Bronchial epithelial cell (primary cell): ENCODE measurements around the gene CIITA. TPM values are rescaled to one million over a fixed set of nuclear protein-coding genes. Genes with fewer than 3 reads are reported as not detected.

Experiments
- DNase-seq: peaks from one replicate; pipeline ENCODE4 v3.0.0-alpha.2; 2010; ENCODE audit warnings: low read depth
- FAIRE-seq: peaks from 2 replicates; lab custom pipeline; 2011; peaks lifted over from hg19 to GRCh38; lab: Jason Lieb, UNC
- H3K27me3 ChIP-seq: 2 replicates; pipeline ENCODE4 v1.5.1; 2011; ENCODE audit warnings: low read length; ENCODE audit not compliant: control insufficient read depth, insufficient read depth
- H3K36me3 ChIP-seq: 2 replicates; pipeline ENCODE4 v1.5.1; 2011; ENCODE audit warnings: low read length; ENCODE audit not compliant: control insufficient read depth, insufficient read depth
- H3K4me3 ChIP-seq: 2 replicates; pipeline ENCODE4 v1.5.1; 2011; ENCODE audit warnings: mild to moderate bottlenecking, low read depth, low read length, control low read depth
- total RNA-seq: library from RNA; depleted of rRNA; stranded (reverse); fragments of >200 nt; gene quantifications from 2 replicates; pipeline ENCODE4 v1.2.1, GENCODE V29; 2014
- TF ChIP-seq, protein P1 (sequence below): IDR thresholded peaks from 2 replicates; pipeline ENCODE4 v1.5.1; 2011; ENCODE audit warnings: mild to moderate bottlenecking, moderate library complexity, low read length, control low read depth, inconsistent platforms; ENCODE audit not compliant: insufficient read depth, severe bottlenecking

Gene CIITA
- total RNA-seq, 1 donor from 2014 or later = not detected

DNA sequence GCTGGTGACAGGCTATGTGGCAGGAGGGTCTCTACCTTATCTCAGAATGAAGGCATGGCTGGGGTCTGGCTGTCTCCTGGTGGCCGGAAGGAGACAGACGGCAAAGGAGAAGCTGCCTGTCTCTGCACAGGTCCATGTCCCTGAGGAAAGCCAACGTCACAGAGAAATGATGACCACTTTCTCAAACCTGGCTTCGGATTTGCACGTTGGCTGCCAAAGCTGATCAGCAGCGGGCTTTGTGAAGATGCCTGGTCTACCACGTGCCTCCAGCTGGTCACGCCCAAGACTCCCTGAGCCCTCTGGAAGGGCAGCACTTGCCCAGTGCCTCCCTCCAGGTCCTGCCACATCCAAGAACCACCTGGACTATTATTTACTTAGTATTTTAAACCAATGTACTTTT lies 56.9 kb downstream of the CIITA start:
- H3K27me3 ChIP-seq = no peaks in the 10 kb centered on the region
- no peak overlapping the region for H3K4me3 ChIP-seq
- TF ChIP-seq, protein P1, sequence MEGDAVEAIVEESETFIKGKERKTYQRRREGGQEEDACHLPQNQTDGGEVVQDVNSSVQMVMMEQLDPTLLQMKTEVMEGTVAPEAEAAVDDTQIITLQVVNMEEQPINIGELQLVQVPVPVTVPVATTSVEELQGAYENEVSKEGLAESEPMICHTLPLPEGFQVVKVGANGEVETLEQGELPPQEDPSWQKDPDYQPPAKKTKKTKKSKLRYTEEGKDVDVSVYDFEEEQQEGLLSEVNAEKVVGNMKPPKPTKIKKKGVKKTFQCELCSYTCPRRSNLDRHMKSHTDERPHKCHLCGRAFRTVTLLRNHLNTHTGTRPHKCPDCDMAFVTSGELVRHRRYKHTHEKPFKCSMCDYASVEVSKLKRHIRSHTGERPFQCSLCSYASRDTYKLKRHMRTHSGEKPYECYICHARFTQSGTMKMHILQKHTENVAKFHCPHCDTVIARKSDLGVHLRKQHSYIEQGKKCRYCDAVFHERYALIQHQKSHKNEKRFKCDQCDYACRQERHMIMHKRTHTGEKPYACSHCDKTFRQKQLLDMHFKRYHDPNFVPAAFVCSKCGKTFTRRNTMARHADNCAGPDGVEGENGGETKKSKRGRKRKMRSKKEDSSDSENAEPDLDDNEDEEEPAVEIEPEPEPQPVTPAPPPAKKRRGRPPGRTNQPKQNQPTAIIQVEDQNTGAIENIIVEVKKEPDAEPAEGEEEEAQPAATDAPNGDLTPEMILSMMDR = no peak
- FAIRE-seq = no peak
- peaks cover 18% of the 10 kb centered on the region for H3K36me3 ChIP-seq
- DNase-seq = no peak

DNA sequence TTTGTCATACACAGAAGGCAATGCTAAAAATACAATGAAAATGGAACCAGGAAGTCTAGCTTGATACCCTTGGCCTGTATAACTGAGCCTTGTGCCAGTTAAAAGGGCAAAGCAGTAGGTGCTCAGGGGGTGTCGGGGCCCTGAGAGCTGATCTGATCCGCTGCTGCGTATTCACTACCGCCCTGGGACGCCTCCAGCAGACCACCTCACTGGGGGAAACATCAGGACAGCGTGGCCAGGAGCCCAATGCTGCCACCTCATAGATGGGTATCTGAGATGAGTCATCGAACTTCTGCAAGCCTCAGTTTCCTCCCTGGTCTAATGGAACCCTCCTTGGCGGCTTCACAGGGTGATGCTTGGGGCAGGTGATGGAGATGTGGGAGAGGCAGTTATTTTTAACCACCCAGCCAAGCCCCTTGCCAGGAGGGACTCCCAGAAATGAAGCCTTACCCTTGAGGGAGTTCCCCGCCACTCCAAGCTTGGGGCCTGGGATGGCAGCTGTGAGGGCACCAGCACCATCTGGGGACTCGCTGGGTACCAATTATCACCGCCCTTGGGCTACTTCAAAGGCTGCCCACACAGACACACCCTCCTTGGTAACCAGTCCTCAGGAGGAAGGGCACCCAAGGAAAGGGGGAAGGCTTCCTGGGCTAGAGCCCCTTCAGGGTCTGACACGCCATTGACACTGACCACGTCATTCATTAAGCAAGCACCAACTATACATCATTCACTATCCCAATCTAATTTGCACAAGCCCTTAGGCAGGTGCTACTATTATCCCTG lies 57.5 kb downstream of the CIITA start:
- no peaks in the 10 kb centered on the region for H3K27me3 ChIP-seq
- DNase-seq = no peak
- TF ChIP-seq, protein P1 = no peak
- H3K4me3 ChIP-seq = no peak overlapping the region
- H3K36me3 ChIP-seq = peaks cover 15% of the 10 kb centered on the region
- no peak for FAIRE-seq

- TF ChIP-seq, protein P1 = no peak
- Histone ChIP-seq H3K27me3 (no peaks in the 10 kb centered on the region), H3K36me3 (peaks cover 13% of the 10 kb centered on the region), H3K4me3 (no peak overlapping the region)
- DNase-seq (no peak), FAIRE-seq (no peak)
Measured at GRCh38 chr16:10935226-10935915, 58.4 kb downstream of the CIITA start.

DNA sequence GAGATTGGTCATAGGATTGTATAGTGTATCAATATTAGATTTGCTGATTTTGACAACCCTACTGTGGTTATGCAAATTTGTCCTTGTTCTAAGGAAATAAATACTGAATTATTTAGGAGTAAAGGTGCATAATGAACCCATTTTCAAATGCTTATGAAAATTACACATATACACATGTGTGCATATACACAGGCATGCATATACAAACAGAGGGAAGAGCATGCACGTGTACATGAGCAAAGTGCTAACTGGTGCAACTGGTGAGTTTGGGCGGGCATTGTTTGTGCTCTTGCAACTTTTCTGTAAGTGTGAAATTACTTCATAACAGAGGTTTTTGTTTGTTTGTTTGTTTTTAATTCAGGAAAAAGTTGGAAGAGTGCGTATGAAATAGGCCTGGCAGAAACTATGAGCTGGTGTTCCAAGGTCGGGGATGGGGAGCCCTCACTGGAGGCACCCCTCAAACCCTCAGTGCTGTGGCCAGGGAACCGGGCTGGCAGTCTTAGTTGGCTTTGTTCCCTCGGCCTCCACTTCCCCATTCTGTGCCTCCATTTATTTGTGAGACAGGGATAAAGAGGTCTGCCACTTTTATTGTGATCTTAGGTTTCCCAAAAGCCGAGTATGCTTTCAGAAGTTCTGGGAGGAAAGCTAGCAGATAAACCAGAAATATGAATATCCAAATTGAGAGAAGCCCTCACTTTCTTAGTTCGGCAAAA lies 59.4 kb downstream of the CIITA start:
- TF ChIP-seq, protein P1 = no peak
- H3K36me3 ChIP-seq = peaks cover 11% of the 10 kb centered on the region
- no peak overlapping the region for H3K4me3 ChIP-seq
- no peaks in the 10 kb centered on the region for H3K27me3 ChIP-seq
- FAIRE-seq (no peak), DNase-seq (no peak)

GRCh38 chr16:10937068-10937859 lies 60.3 kb downstream of the CIITA start:
- peaks cover 10% of the 10 kb centered on the region for H3K36me3 ChIP-seq
- no peak overlapping the region for H3K4me3 ChIP-seq
- DNase-seq = no peak
- H3K27me3 ChIP-seq = no peaks in the 10 kb centered on the region
- FAIRE-seq = no peak
- TF ChIP-seq, protein P1 = no peak
